Type B pancreatic cell (in vitro differentiated cells): ENCODE measurements around the gene ZNF428. TPM values are rescaled to one million over a fixed set of nuclear protein-coding genes. Genes with fewer than 3 reads are reported as not detected.

Experiments used
- DNase-seq: peaks from one replicate; pipeline ENCODE4 v3.0.0; 2021; ENCODE audit warnings: mixed read lengths; ENCODE audit not compliant: unreplicated experiment; ENCODE audit errors: extremely low spot score
- H3K27ac Mint-ChIP-seq: 2 replicates; pipeline ENCODE4 v1.8.0; 2021; ENCODE audit warnings: mild to moderate bottlenecking, mixed read lengths
- H3K27me3 Mint-ChIP-seq: 2 replicates; pipeline ENCODE4 v1.8.0; 2021; ENCODE audit warnings: mixed read lengths
- H3K36me3 Mint-ChIP-seq: 2 replicates; pipeline ENCODE4 v1.8.0; 2021; ENCODE audit warnings: mixed read lengths
- H3K4me1 Mint-ChIP-seq: one replicate; pipeline ENCODE4 v1.8.0; 2021; ENCODE audit warnings: mixed read lengths; ENCODE audit not compliant: unreplicated experiment
- H3K4me3 Mint-ChIP-seq: 2 replicates; pipeline ENCODE4 v1.8.0; 2021; ENCODE audit warnings: mild to moderate bottlenecking, mixed read lengths
- H3K9me3 Mint-ChIP-seq: 2 replicates; pipeline ENCODE4 v1.8.0; 2021; ENCODE audit warnings: mixed read lengths
- CTCF ChIP-seq: fragments of 200-600 bp; sonication (generic); conservative IDR thresholded peaks from 2 replicates; pipeline ENCODE4 v1.5.0; 2021; ENCODE audit warnings: antibody characterized with exemption, mild to moderate bottlenecking
- total RNA-seq: library from RNA; stranded (reverse); gene quantifications from 2 replicates; pipeline ENCODE4 v1.2.1, GENCODE V29; 2021; ENCODE audit warnings: low replicate concordance

The ZNF428 gene
- total RNA-seq, 1 donor from 2014 or later: 76.9 TPM

GRCh38 chr19:43594710-43595604 lies 24.5 kb downstream of the ZNF428 start:
- H3K27me3 Mint-ChIP-seq: peaks cover 2% of the 10 kb centered on the region
- TF ChIP-seq CTCF: peak; percentile 89

GRCh38 chr19:43594081-43594697 lies 25.2 kb downstream of the ZNF428 start:
- no peak for TF ChIP-seq CTCF
- no peak for DNase-seq
- Mint-ChIP-seq H3K36me3 (peaks cover 20% of the 10 kb centered on the region), H3K9me3 (no peaks in the 10 kb centered on the region), H3K4me3 (peak overlapping the region; percentile 98), H3K4me1 (peaks cover 26% of the 10 kb centered on the region), H3K27me3 (peaks cover 2% of the 10 kb centered on the region), H3K27ac (peak overlapping the region; percentile 93)

More at GRCh38 chr19:43594710-43595604, 24.5 kb downstream of the ZNF428 start:
- Mint-ChIP-seq H3K27ac (peak overlapping the region; percentile 98), H3K9me3 (no peaks in the 10 kb centered on the region), H3K4me1 (peaks cover 26% of the 10 kb centered on the region), H3K4me3 (peak overlapping the region; percentile 98), H3K36me3 (peaks cover 16% of the 10 kb centered on the region)
- DNase-seq: peak; percentile 77

GRCh38 chr19:43592800-43593350 lies 26.6 kb downstream of the ZNF428 start:
- TF ChIP-seq CTCF: no peak
- Mint-ChIP-seq H3K27ac (peak overlapping the region; percentile 93), H3K9me3 (no peaks in the 10 kb centered on the region), H3K36me3 (peaks cover 25% of the 10 kb centered on the region), H3K27me3 (peaks cover 2% of the 10 kb centered on the region), H3K4me3 (no peak overlapping the region), H3K4me1 (peaks cover 22% of the 10 kb centered on the region)
- DNase-seq: no peak

GRCh38 chr19:43591904-43592772 lies 27.3 kb downstream of the ZNF428 start:
- Mint-ChIP-seq H3K27me3 (peaks cover 2% of the 10 kb centered on the region), H3K36me3 (peaks cover 25% of the 10 kb centered on the region), H3K27ac (no peak overlapping the region), H3K9me3 (no peaks in the 10 kb centered on the region), H3K4me3 (no peak overlapping the region), H3K4me1 (peaks cover 15% of the 10 kb centered on the region)
- no peak for DNase-seq
- TF ChIP-seq CTCF: no peak

- Mint-ChIP-seq H3K27ac (no peak overlapping the region), H3K4me1 (peaks cover 10% of the 10 kb centered on the region), H3K9me3 (no peaks in the 10 kb centered on the region)
These were observed 29.8 kb downstream of the ZNF428 start for GRCh38 chr19:43589678-43590077.

More at GRCh38 chr19:43589678-43590077, 29.8 kb downstream of the ZNF428 start:
- DNase-seq: no peak
- no peak for TF ChIP-seq CTCF
- H3K4me3 Mint-ChIP-seq: no peak overlapping the region
- H3K27me3 Mint-ChIP-seq: no peaks in the 10 kb centered on the region
- H3K36me3 Mint-ChIP-seq: peaks cover 35% of the 10 kb centered on the region
